Nephron progenitor cell (in vitro differentiated cells): ENCODE results near the gene FAM161B.
A peak's percentile ranks its signal among the peaks of the same experiment; 100 is the strongest.
"Not testable (repeated sequence)": the region's sequence is repeated elsewhere in the genome, so short reads cannot be mapped to it uniquely, and the experiment has no call there.

Experiments used
- DNase-seq: peaks from one replicate; pipeline ENCODE4 v3.0.0; 2021
- H3K27ac Mint-ChIP-seq: 2 replicates; pipeline ENCODE4 v1.8.0; 2021; ENCODE audit warnings: mild to moderate bottlenecking, moderate library complexity, mixed read lengths
- H3K27me3 Mint-ChIP-seq: 2 replicates; pipeline ENCODE4 v1.8.0; 2021; ENCODE audit warnings: mild to moderate bottlenecking, low read depth, mixed read lengths; ENCODE audit not compliant: poor library complexity
- H3K36me3 Mint-ChIP-seq: 2 replicates; pipeline ENCODE4 v1.8.0; 2021; ENCODE audit warnings: low read depth, mixed read lengths
- H3K4me1 Mint-ChIP-seq: 2 replicates; pipeline ENCODE4 v1.8.0; 2021; ENCODE audit warnings: mixed read lengths
- H3K4me3 Mint-ChIP-seq: 2 replicates; pipeline ENCODE4 v1.8.0; 2021; ENCODE audit warnings: mild to moderate bottlenecking, moderate library complexity, mixed read lengths
- H3K9me3 Mint-ChIP-seq: 2 replicates; pipeline ENCODE4 v1.8.0; 2021; ENCODE audit warnings: mild to moderate bottlenecking, moderate library complexity, mixed read lengths
- TF ChIP-seq, protein P1 (sequence below): fragments of 200-600 bp; sonication (generic); IDR thresholded peaks from 2 replicates; pipeline ENCODE4 v1.5.0; 2021; ENCODE audit warnings: antibody characterized with exemption

Gene FAM161B

DNA sequence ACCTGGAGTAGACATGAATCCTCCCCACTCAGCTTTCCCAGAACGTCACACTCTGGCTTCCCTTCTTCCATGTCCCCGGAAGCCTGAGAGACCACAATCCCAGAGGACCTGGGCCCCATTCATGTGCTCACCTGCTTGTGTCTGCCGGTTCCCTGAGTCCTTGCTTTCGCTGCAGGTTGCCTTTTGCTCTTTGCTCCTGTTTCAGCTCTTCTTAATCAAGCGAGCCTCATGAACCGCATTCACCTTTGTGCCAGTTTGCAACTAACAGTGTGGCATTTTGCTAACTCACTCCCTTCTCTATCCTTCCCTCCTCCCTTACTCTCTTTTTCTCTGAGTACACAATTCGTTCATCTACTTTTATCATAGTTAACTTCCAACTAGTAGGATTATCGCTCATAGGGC lies 46.1 kb upstream of the FAM161B start:
- H3K27ac Mint-ChIP-seq = peak overlapping the region; percentile 5
- no peak for DNase-seq

DNA sequence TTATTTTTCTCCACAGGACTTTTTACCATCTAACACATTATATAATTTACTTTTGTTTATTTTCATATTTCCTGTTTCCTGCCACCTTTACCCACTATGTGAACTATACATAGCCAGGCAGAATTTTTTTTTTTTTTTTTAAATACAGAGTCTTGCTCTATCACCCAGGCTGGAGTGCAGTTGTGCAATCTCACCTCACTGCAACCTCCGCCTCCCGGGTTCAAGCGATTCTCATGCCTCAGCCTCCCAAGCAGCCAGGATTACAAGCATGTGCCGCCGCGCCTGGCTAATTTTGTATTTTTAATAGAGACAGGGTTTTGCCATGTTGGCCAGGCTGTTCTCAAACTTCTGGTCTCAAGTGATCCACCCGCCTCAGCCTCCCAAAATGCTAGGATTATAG lies 45.0 kb upstream of the FAM161B start:
- H3K36me3 Mint-ChIP-seq = peaks cover 17% of the 10 kb centered on the region
- H3K4me1 Mint-ChIP-seq = peaks cover 46% of the 10 kb centered on the region
- not testable (repeated sequence) for DNase-seq, H3K9me3 Mint-ChIP-seq, H3K4me3 Mint-ChIP-seq, H3K27me3 Mint-ChIP-seq
- H3K27ac Mint-ChIP-seq = peak overlapping the region; percentile 57

More for the DNA sequence above, 46.1 kb upstream of the FAM161B start:
- TF ChIP-seq, protein P1, sequence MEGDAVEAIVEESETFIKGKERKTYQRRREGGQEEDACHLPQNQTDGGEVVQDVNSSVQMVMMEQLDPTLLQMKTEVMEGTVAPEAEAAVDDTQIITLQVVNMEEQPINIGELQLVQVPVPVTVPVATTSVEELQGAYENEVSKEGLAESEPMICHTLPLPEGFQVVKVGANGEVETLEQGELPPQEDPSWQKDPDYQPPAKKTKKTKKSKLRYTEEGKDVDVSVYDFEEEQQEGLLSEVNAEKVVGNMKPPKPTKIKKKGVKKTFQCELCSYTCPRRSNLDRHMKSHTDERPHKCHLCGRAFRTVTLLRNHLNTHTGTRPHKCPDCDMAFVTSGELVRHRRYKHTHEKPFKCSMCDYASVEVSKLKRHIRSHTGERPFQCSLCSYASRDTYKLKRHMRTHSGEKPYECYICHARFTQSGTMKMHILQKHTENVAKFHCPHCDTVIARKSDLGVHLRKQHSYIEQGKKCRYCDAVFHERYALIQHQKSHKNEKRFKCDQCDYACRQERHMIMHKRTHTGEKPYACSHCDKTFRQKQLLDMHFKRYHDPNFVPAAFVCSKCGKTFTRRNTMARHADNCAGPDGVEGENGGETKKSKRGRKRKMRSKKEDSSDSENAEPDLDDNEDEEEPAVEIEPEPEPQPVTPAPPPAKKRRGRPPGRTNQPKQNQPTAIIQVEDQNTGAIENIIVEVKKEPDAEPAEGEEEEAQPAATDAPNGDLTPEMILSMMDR = no peak
- Mint-ChIP-seq H3K27me3 (no peaks in the 10 kb centered on the region), H3K4me1 (peaks cover 44% of the 10 kb centered on the region), H3K36me3 (peaks cover 17% of the 10 kb centered on the region), H3K4me3 (no peak overlapping the region), H3K9me3 (no peaks in the 10 kb centered on the region)

DNA sequence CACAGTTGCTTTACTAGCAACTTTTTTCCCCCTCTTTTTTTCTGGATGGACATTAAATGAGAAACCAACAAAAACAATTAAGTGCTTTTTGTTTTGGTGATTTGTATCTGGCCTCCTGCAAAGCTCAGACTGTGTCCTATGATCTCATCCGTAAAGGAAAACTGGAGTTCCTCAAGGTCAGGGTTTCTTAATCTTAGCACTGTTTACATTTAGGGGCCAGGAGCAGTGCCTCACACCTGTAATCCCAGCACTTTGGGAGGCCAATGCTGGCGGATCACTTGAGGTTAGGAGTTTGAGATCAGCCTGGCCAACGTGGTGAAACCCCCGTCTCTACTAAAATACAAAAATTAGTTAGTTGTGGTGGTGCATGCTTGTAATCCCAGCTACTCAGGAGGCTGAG lies 41.2 kb upstream of the FAM161B start:
- H3K27ac Mint-ChIP-seq = peak overlapping the region; percentile 85

DNA sequence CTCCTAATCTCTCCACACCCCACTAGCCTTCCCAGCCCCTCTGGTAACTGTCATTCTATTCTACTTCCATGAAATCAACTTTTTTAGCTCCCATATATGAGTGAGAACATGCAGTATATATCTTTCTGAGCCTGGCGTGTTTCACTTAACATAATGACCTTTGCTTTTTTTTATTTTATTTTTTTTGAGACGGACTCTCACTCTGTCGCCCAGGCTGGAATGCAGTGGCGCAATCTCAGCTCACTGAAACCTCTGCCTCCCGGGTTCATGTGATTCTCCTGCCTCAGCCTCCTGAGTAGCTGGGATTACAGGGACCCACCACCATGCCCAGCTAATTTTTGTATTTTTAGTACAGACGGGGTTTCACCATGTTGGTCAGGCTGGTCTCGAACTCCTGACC lies 38.8 kb upstream of the FAM161B start:
- DNase-seq, H3K4me3 Mint-ChIP-seq, H3K27me3 Mint-ChIP-seq, H3K27ac Mint-ChIP-seq, H3K9me3 Mint-ChIP-seq: not testable (repeated sequence)
- Mint-ChIP-seq H3K4me1 (peaks cover 10% of the 10 kb centered on the region), H3K36me3 (peaks cover 26% of the 10 kb centered on the region)

More for the DNA sequence above, 41.2 kb upstream of the FAM161B start:
- TF ChIP-seq, protein P1 = no peak
- Mint-ChIP-seq H3K36me3 (peaks cover 27% of the 10 kb centered on the region), H3K4me3 (no peak overlapping the region), H3K27me3 (no peaks in the 10 kb centered on the region), H3K4me1 (peaks cover 20% of the 10 kb centered on the region), H3K9me3 (no peaks in the 10 kb centered on the region)
- DNase-seq = no peak

DNA sequence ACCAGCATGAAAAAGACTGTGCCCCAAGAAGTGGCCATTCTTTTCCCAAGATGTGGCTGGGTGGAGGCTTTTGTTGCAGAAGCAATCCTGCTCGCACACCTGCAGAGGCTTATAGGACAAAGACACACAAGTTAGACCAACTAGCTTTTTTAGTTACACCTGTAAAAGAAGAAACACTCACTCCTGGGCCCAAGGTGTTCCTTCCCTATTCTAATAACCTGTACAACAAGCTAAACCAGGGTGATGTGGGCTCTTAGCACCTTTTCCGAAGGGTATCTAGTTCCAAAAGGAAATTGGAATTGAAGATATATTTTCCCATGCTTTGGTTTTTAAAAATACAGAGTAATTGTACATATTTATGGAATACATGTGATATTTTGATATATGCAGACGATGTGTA lies 38.2 kb upstream of the FAM161B start:
- Mint-ChIP-seq H3K36me3 (peaks cover 26% of the 10 kb centered on the region), H3K27ac (no peak overlapping the region), H3K27me3 (no peaks in the 10 kb centered on the region), H3K4me1 (peaks cover 5% of the 10 kb centered on the region), H3K9me3 (no peaks in the 10 kb centered on the region), H3K4me3 (no peak overlapping the region)
- TF ChIP-seq, protein P1 = no peak
- DNase-seq = no peak

DNA sequence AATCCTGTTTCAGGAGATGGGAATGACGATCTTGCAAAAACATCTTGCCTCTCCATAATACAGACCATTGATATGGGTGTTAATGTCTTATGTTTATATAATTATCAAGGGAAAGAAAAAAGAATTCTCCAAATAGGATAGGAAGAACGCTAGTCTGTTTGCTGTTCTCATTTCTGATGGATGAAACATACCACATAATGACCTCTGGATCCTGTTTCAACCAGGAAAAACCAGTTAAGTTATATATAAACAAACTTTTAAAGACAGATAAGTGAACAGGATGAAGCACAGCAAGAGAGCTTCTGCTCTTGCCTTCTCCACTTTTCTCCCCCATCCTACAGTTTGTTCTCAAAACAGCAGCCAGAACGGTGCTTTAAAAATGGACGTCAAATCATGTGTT lies 28.0 kb upstream of the FAM161B start:
- H3K9me3 Mint-ChIP-seq = no peaks in the 10 kb centered on the region

DNA sequence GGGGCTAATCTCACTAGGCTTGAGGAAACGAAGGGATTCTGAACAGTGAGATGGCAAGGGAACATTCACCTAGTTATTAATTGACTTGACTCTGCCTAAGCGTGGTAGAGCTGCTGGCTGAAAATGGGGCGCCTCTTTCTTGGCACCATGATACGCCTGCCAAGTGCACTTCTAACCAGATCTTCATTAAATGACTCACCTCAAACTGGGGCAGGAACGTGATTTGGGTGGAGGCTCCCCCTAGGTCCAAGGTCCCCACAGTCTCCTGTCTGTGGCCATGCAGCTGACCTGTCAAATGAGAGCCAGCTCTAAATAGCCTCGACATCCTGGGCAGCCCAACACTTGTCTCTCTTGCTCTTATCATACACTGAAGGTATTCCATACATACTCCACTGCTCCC lies 26.2 kb upstream of the FAM161B start:
- no peak for DNase-seq

More for the DNA sequence above, 28.0 kb upstream of the FAM161B start:
- Mint-ChIP-seq H3K4me1 (no peaks in the 10 kb centered on the region), H3K27ac (no peak overlapping the region), H3K27me3 (no peaks in the 10 kb centered on the region), H3K36me3 (peaks cover 5% of the 10 kb centered on the region), H3K4me3 (no peak overlapping the region)
- no peak for DNase-seq
- TF ChIP-seq, protein P1 = no peak

More for the DNA sequence above, 26.2 kb upstream of the FAM161B start:
- Mint-ChIP-seq H3K27ac (no peak overlapping the region), H3K4me3 (no peak overlapping the region), H3K4me1 (no peaks in the 10 kb centered on the region), H3K36me3 (peaks cover 18% of the 10 kb centered on the region), H3K9me3 (no peaks in the 10 kb centered on the region), H3K27me3 (no peaks in the 10 kb centered on the region)
- TF ChIP-seq, protein P1 = no peak
